Activated CD4-positive, alpha-beta memory T cell treated with anti-CD3 and anti-CD28 coated beads for 36 hours (primary cell): ENCODE measurements around the gene ZDHHC12. TPM values are rescaled to one million over a fixed set of nuclear protein-coding genes. Genes with fewer than 3 reads are reported as not detected.

Experiments used
- CTCF ChIA-PET: fragments of 350-600 bp; sonication (Branson Sonifier 250); formaldehyde crosslinking; loops from one replicate; lab custom pipeline; 2021; ENCODE audit warnings: antibody characterized with exemption, inconsistent platforms; lab: Charles Lee
- POLR2A ChIA-PET: fragments of 350-600 bp; sonication (Branson Sonifier 250); formaldehyde crosslinking; loops from one replicate; lab custom pipeline; 2021; ENCODE audit warnings: antibody characterized with exemption; lab: Charles Lee
- DNase-seq: peaks from one replicate; pipeline ENCODE4 v3.0.0-alpha.2; 2020
- H3K27ac Mint-ChIP-seq: one replicate; pipeline ENCODE4 v1.8.0; 2021; ENCODE audit warnings: mixed read lengths
- H3K27me3 Mint-ChIP-seq: one replicate; pipeline ENCODE4 v1.8.0; 2021; ENCODE audit warnings: mixed read lengths
- H3K36me3 Mint-ChIP-seq: one replicate; pipeline ENCODE4 v1.8.0; 2021; ENCODE audit warnings: mixed read lengths
- H3K4me1 Mint-ChIP-seq: one replicate; pipeline ENCODE4 v1.8.0; 2021; ENCODE audit warnings: low read depth, mixed read lengths
- H3K4me3 Mint-ChIP-seq: one replicate; pipeline ENCODE4 v1.8.0; 2021; ENCODE audit warnings: mild to moderate bottlenecking, mixed read lengths
- H3K9me3 Mint-ChIP-seq: one replicate; pipeline ENCODE4 v1.8.0; 2021; ENCODE audit warnings: mixed read lengths
- intact Hi-C: fragments of 100-400 bp; cut with micrococcal nuclease; formaldehyde crosslinking; loops from one replicate; pipeline ENCODE4 v1.15.1; 2023
- total RNA-seq, 2 experiments: library from RNA; stranded (reverse); gene quantifications; one replicate each; pipeline ENCODE4 v1.2.3, GENCODE V29; 2021

ZDHHC12 gene
- 10 to 100 TPM; 65.8 to 68.7 TPM for total RNA-seq

- intact Hi-C loops: loop anchor here (2.0 to 5.0 kb wide), 4 partner anchors 35 to 93 kb away; partner anchors contain the start of genes ENDOG, SET, TBC1D13 and ZER1
- H3K9me3 Mint-ChIP-seq: no peaks in the 10 kb centered on the region
- ChIA-PET CTCF (interaction anchor here (0.5 to 3.4 kb wide), 7 partner anchors 9 to 433 kb away, joined by 3 to 20 read pairs (median 3); partner anchors contain the start of genes DOLK, ENDOG, NUP188 and PKN3), POLR2A (interaction anchor here (0.5 to 1.8 kb wide), 17 partner anchors 10 to 1213 kb away, joined by 3 to 5 read pairs (median 3); partner anchors contain the start of genes GLE1, SET and SPOUT1)
- peak; percentile 99 for DNase-seq
- peaks cover 31% of the 10 kb centered on the region for H3K4me1 Mint-ChIP-seq
- H3K4me3 Mint-ChIP-seq: peak within 1 kb of the TSS; percentile 95
- no peaks in the 10 kb centered on the region for H3K27me3 Mint-ChIP-seq
- peaks cover 8% of the 10 kb centered on the region for H3K36me3 Mint-ChIP-seq
- H3K27ac Mint-ChIP-seq: peak within 1 kb of the TSS; percentile 91
These were observed at the start of gene ZDHHC12 for GRCh38 chr9:128723866-128724743. ZDHHC12 (minus strand) TSS chr9:128724127; CDS start chr9:128724093, 34 bp downstream.

GRCh38 chr9:128773049-128773448 is 49.1 kb upstream of the ZDHHC12 start:
- ChIA-PET CTCF (interaction anchor here (1.3 kb wide), 1 partner anchor 71 kb away, joined by 4 read pairs; the partner anchor contains the start of gene PKN3), POLR2A (no interaction called here)
- no peaks in the 10 kb centered on the region for H3K36me3 Mint-ChIP-seq
- intact Hi-C loops: loop anchor here (5.0 kb wide), 1 partner anchor 174 kb away; the partner anchor contains the start of genes DOLK and NUP188
- H3K9me3 Mint-ChIP-seq: no peaks in the 10 kb centered on the region
- DNase-seq: no peak
- peaks cover 17% of the 10 kb centered on the region for H3K4me1 Mint-ChIP-seq
- no peak overlapping the region for H3K4me3 Mint-ChIP-seq
- H3K27ac Mint-ChIP-seq: no peak overlapping the region
- no peaks in the 10 kb centered on the region for H3K27me3 Mint-ChIP-seq

GRCh38 chr9:128771745-128772519 is 48.0 kb upstream of the ZDHHC12 start, which contains the start of gene ZER1:
ZER1 (minus strand) TSS chr9:128771927; CDS start chr9:128755565, 16,362 bp downstream.
- POLR2A ChIA-PET: interaction anchor here (0.7 to 1.3 kb wide), 6 partner anchors 14 to 1225 kb away, joined by 3 to 7 read pairs (median 4); partner anchors contain the start of genes ENDOG, SPOUT1, TBC1D13 and ZDHHC12
- Mint-ChIP-seq H3K4me3 (peak within 1 kb of the TSS; percentile 94), H3K27ac (peak within 1 kb of the TSS; percentile 82), H3K9me3 (no peaks in the 10 kb centered on the region), H3K4me1 (peaks cover 17% of the 10 kb centered on the region), H3K36me3 (no peaks in the 10 kb centered on the region), H3K27me3 (no peaks in the 10 kb centered on the region)
- DNase-seq: peak; percentile 95
- CTCF ChIA-PET: interaction anchor here (0.6 to 1.7 kb wide), 5 partner anchors 12 to 70 kb away, joined by 3 to 13 read pairs (median 4); partner anchors contain the start of genes ENDOG and PKN3
- intact Hi-C loops: loop anchor here (1.0 to 5.0 kb wide), 4 partner anchors 15 to 175 kb away; partner anchors contain the start of genes DOLK, ENDOG, NUP188 and TBC1D13

- no peaks in the 10 kb centered on the region for H3K36me3 Mint-ChIP-seq
- H3K27me3 Mint-ChIP-seq: no peaks in the 10 kb centered on the region
- H3K4me1 Mint-ChIP-seq: peaks cover 17% of the 10 kb centered on the region
- ChIA-PET CTCF (interaction anchor here (0.6 to 1.7 kb wide), 6 partner anchors 11 to 123 kb away, joined by 3 to 13 read pairs (median 4); partner anchors contain the start of genes ENDOG and PKN3), POLR2A (interaction anchor here (0.7 to 1.3 kb wide), 7 partner anchors 15 to 1226 kb away, joined by 3 to 7 read pairs (median 4); partner anchors contain the start of genes ENDOG, SPOUT1, TBC1D13 and ZDHHC12)
- no peaks in the 10 kb centered on the region for H3K9me3 Mint-ChIP-seq
- H3K4me3 Mint-ChIP-seq: peak overlapping the region; percentile 94
- intact Hi-C loops: loop anchor here (1.0 to 5.0 kb wide), 4 partner anchors 16 to 176 kb away; partner anchors contain the start of genes DOLK, ENDOG, NUP188 and TBC1D13
- H3K27ac Mint-ChIP-seq: peak overlapping the region; percentile 82
- peak; percentile 12 for DNase-seq
These were observed 47.3 kb upstream of the ZDHHC12 start for GRCh38 chr9:128771094-128771721.

- Mint-ChIP-seq H3K27ac (no peak overlapping the region), H3K9me3 (no peaks in the 10 kb centered on the region), H3K36me3 (no peaks in the 10 kb centered on the region), H3K4me3 (peak overlapping the region; percentile 94), H3K4me1 (peaks cover 17% of the 10 kb centered on the region), H3K27me3 (no peaks in the 10 kb centered on the region)
- POLR2A ChIA-PET: interaction anchor here (0.7 to 1.3 kb wide), 6 partner anchors 16 to 86 kb away, joined by 3 to 7 read pairs (median 4); partner anchors contain the start of genes ENDOG, SPOUT1, TBC1D13 and ZDHHC12
- intact Hi-C loops: loop anchor here (1.0 to 5.0 kb wide), 4 partner anchors 17 to 177 kb away; partner anchors contain the start of genes DOLK, ENDOG, NUP188 and TBC1D13
- CTCF ChIA-PET: interaction anchor here (0.8 to 1.7 kb wide), 4 partner anchors 18 to 122 kb away, joined by 3 to 13 read pairs (median 3); partner anchors contain the start of gene ENDOG
- DNase-seq: no peak
These were observed 46.5 kb upstream of the ZDHHC12 start for GRCh38 chr9:128770286-128771030.

GRCh38 chr9:128768606-128769005 is 44.7 kb upstream of the ZDHHC12 start:
- no peak overlapping the region for H3K27ac Mint-ChIP-seq
- no peaks in the 10 kb centered on the region for H3K36me3 Mint-ChIP-seq
- H3K9me3 Mint-ChIP-seq: no peaks in the 10 kb centered on the region
- ChIA-PET CTCF (interaction anchor here (0.6 kb wide), 1 partner anchor 67 kb away, joined by 3 read pairs; the partner anchor contains the start of gene PKN3), POLR2A (no interaction called here)
- H3K4me3 Mint-ChIP-seq: no peak overlapping the region
- intact Hi-C loops: no loop called here
- H3K27me3 Mint-ChIP-seq: no peaks in the 10 kb centered on the region
- DNase-seq: no peak
- H3K4me1 Mint-ChIP-seq: peaks cover 17% of the 10 kb centered on the region

GRCh38 chr9:128765499-128765898 is 41.6 kb upstream of the ZDHHC12 start:
- POLR2A ChIA-PET: no interaction called here
- peaks cover 12% of the 10 kb centered on the region for H3K4me1 Mint-ChIP-seq
- H3K4me3 Mint-ChIP-seq: no peak overlapping the region
- H3K27me3 Mint-ChIP-seq: no peaks in the 10 kb centered on the region
- intact Hi-C loops: no loop called here
- DNase-seq: no peak
- H3K36me3 Mint-ChIP-seq: no peaks in the 10 kb centered on the region
- CTCF ChIA-PET: interaction anchor here (1.1 kb wide), 1 partner anchor 23 kb away, joined by 3 read pairs; no protein-coding TSS in a partner anchor
- no peaks in the 10 kb centered on the region for H3K9me3 Mint-ChIP-seq
- H3K27ac Mint-ChIP-seq: no peak overlapping the region

GRCh38 chr9:128764361-128764760 is 40.4 kb upstream of the ZDHHC12 start:
- H3K27ac Mint-ChIP-seq: no peak overlapping the region
- POLR2A ChIA-PET: no interaction called here
- H3K27me3 Mint-ChIP-seq: no peaks in the 10 kb centered on the region
- peak; percentile 16 for DNase-seq
- no peaks in the 10 kb centered on the region for H3K9me3 Mint-ChIP-seq
- H3K36me3 Mint-ChIP-seq: no peaks in the 10 kb centered on the region
- CTCF ChIA-PET: interaction anchor here (0.8 to 1.1 kb wide), 2 partner anchors 24 to 89 kb away, joined by 3 to 4 read pairs; no protein-coding TSS in a partner anchor
- no peak overlapping the region for H3K4me3 Mint-ChIP-seq
- peaks cover 5% of the 10 kb centered on the region for H3K4me1 Mint-ChIP-seq
- intact Hi-C loops: no loop called here

GRCh38 chr9:128762671-128763449 is 38.9 kb upstream of the ZDHHC12 start:
- intact Hi-C loops: no loop called here
- Mint-ChIP-seq H3K9me3 (no peaks in the 10 kb centered on the region), H3K4me3 (no peak overlapping the region), H3K27ac (no peak overlapping the region), H3K4me1 (no peaks in the 10 kb centered on the region), H3K36me3 (no peaks in the 10 kb centered on the region), H3K27me3 (no peaks in the 10 kb centered on the region)
- POLR2A ChIA-PET: no interaction called here
- DNase-seq: no peak
- CTCF ChIA-PET: interaction anchor here (0.9 kb wide), 1 partner anchor 324 kb away, joined by 3 read pairs; no protein-coding TSS in a partner anchor
